Measurements from ENCODE around the gene SIL1.
"Not testable (repeated sequence)": the region's sequence is repeated elsewhere in the genome, so short reads cannot be mapped to it uniquely, and the experiment has no call there.

SIL1 gene

GRCh38 chr5:139137697-139138096, 60.5 kb downstream of the SIL1 start:
- DNase-seq = peak; percentile 44

- DNase-seq = peak; percentile 89
These were observed 63.3 kb downstream of the SIL1 start for GRCh38 chr5:139134906-139135305.

- DNase-seq = peak; percentile 74
These were observed 64.9 kb downstream of the SIL1 start for GRCh38 chr5:139133282-139133681.

GRCh38 chr5:139132515-139132914, 65.7 kb downstream of the SIL1 start:
- DNase-seq = no peak

- DNase-seq = peak; percentile 15
These were observed 66.2 kb downstream of the SIL1 start for GRCh38 chr5:139131921-139132432.

GRCh38 chr5:139131465-139131864, 66.7 kb downstream of the SIL1 start:
- no peak for DNase-seq

- DNase-seq = no peak
These were observed 67.1 kb downstream of the SIL1 start for GRCh38 chr5:139131062-139131461.

GRCh38 chr5:139130214-139130613, 68.0 kb downstream of the SIL1 start:
- no peak for DNase-seq

- DNase-seq = no peak
These were observed 71.5 kb downstream of the SIL1 start for GRCh38 chr5:139126711-139127111.

GRCh38 chr5:139125991-139126390, 72.2 kb downstream of the SIL1 start:
- DNase-seq = no peak

GRCh38 chr5:139124774-139125520, 73.2 kb downstream of the SIL1 start:
- DNase-seq = no peak

- no peak for DNase-seq
These were observed 77.0 kb downstream of the SIL1 start for GRCh38 chr5:139121120-139121519.

- no peak for DNase-seq
These were observed 77.6 kb downstream of the SIL1 start for GRCh38 chr5:139120521-139120920.

GRCh38 chr5:139118804-139119203, 79.4 kb downstream of the SIL1 start:
- DNase-seq = no peak

GRCh38 chr5:139117342-139117884, 80.8 kb downstream of the SIL1 start:
- no peak for DNase-seq

GRCh38 chr5:139116100-139116655, 82.0 kb downstream of the SIL1 start:
- DNase-seq = peak; percentile 33

- no peak for DNase-seq
These were observed 84.3 kb downstream of the SIL1 start for GRCh38 chr5:139113892-139114291.

GRCh38 chr5:139112362-139112761, 85.8 kb downstream of the SIL1 start:
- not testable (repeated sequence) for DNase-seq

GRCh38 chr5:139110526-139111168, 87.5 kb downstream of the SIL1 start:
- DNase-seq = peak; percentile 11

- DNase-seq = peak; percentile 46
These were observed 89.9 kb downstream of the SIL1 start for GRCh38 chr5:139108063-139108824.

- DNase-seq = peak; percentile 77
These were observed 92.5 kb downstream of the SIL1 start for GRCh38 chr5:139105621-139106071.

- peak; percentile 79 for DNase-seq
These were observed 93.4 kb downstream of the SIL1 start for GRCh38 chr5:139104577-139105276.

Data from NCI-H510A treated with DMSO at 0.1 percent for 48 hours (cell line).